ENCODE data around the gene TNS3.
"Not testable (repeated sequence)": the region's sequence is repeated elsewhere in the genome, so short reads cannot be mapped to it uniquely, and the experiment has no call there.

DNA sequence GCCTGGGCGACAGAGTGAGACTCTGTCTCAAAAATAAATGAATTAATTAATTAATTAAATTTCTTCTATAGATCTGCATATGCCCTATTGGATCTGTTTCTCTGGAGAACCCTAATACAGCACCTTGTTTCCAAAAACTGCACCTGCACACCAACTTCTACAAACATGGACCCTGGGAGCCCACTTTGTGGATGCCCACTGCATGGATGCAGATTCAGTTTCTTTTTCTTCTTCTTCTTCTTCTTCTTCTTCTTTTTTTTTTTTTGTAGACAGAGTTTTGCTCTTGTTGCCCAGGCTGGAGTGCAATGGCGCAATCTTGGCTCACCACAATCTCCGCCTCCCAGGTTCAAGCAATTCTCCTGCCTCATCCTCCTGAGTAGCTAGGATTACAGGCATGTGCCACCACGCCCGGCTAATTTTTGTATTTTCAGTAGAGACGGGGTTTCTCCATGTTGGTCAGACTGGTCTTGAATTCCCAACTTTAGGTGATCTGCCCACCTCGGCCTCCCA, 4.3 kb upstream of the TNS3 start:
- TF ChIP-seq, protein P1, sequence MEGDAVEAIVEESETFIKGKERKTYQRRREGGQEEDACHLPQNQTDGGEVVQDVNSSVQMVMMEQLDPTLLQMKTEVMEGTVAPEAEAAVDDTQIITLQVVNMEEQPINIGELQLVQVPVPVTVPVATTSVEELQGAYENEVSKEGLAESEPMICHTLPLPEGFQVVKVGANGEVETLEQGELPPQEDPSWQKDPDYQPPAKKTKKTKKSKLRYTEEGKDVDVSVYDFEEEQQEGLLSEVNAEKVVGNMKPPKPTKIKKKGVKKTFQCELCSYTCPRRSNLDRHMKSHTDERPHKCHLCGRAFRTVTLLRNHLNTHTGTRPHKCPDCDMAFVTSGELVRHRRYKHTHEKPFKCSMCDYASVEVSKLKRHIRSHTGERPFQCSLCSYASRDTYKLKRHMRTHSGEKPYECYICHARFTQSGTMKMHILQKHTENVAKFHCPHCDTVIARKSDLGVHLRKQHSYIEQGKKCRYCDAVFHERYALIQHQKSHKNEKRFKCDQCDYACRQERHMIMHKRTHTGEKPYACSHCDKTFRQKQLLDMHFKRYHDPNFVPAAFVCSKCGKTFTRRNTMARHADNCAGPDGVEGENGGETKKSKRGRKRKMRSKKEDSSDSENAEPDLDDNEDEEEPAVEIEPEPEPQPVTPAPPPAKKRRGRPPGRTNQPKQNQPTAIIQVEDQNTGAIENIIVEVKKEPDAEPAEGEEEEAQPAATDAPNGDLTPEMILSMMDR (IDR thresholded peaks at IDR 0.05), result not testable (repeated sequence)
- TF ChIP-seq POLR2A, EP300 (IDR thresholded peaks at IDR 0.05): not testable (repeated sequence)
